ENCODE results near the gene ASCC3.

DNA sequence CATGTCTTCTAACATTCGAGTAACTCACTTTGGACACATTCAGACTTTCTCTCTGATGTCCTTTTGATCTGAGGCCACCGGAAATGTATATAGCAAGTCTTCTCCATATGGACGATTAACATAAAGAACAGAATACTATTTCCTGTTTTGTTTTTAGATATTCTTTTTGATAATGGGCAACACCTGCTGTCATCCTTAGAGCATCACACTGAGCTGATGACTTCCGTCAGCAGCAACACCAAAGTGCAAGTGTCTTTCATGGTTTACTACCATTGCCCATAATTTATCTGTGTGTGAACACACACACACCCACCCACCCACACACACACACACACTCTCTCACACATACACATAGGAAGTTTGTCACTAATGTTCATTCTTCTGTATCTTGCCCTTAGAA is 303.7 kb downstream of the ASCC3 start:
- TF ChIP-seq ZNF274 (IDR thresholded peaks at IDR 0.05; ENCODE audit: low read depth, low read length): no peak
- TF ChIP-seq YY1 (IDR thresholded peaks at IDR 0.05; ENCODE audit: insufficient read depth, insufficient read length): no peak
